HG02973 (cell line): ENCODE data around the gene HIPK1.
A peak's percentile ranks its signal among the peaks of the same experiment; 100 is the strongest.

Experiments used
- ATAC-seq: cut with Tn5 transposase; IDR thresholded peaks from one replicate; pipeline ENCODE4 v1.9.1; 2021; ENCODE audit warnings: moderate library complexity; ENCODE audit not compliant: unreplicated experiment

The HIPK1 gene

DNA sequence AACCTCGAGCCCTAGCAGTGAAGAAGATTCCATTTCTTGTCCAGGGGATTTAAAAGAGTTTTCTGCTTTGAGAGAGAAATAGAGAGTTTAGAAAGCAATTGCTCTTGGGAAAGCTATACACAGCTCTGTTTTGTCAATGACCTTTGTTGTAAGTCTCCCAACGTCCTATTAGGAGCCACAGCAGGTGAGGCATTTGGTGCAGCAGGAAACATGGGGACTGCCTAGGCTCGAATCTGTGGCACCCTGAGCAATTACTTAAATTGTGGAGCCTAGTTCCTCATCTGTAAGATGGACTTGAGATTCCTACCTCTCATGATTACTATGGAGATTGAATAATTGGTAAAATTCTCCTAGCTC lies 15.8 kb upstream of the HIPK1 start:
- no peak for ATAC-seq

DNA sequence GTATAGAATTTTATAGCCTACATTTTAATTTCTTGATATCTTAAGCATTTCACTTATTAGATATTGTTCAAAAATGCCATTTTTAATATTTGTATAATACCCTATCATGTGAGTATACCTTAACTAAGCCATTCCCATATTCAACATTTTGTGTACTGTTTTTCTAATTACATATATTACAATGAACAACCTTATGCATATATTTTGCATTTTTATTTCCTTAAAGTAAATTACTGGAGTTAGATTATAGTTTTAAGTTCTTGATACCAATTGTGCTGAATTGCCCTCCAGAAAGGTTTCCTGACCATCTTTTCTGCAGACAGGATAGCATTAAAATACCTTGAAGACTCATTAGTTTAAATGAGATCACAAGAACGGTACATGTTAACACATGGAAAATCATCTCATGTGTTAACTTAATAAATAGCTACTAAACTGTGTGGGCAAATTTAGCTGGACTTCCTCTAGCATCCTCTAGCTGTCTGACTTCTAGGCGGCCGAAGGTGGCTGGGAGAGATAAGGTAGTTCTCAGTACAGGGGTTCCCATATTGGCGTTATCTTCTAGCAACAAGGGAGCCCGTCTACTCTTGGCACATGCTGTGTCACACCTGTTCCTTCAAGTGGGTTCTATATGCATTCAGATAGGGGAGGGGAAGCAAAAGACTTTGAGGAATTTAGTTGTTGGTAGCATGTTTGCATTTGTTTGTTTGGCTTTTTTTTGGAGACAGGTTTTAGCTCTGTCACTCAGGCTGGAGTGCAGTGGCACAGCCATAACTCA lies 15.0 kb upstream of the HIPK1 start:
- ATAC-seq = no peak

DNA sequence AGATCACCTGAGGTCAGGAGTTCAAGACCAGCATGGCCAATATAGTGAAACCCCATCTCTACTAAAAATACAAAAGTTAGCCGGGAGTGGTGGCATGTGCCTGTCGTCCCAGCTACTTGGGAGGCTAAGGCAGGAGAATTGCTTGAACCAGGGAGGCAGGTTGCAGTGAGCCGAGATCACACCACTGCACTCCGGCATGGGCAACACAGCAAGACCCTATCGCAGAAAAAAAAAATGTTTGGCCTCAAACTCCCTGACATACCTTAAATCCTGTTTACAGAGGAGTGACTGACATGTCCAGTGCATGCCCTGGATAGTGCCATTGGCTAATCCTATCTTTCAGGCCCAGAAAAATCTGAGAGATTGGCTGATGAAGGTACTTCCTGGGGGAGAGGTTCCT lies 12.2 kb upstream of the HIPK1 start:
- ATAC-seq = no peak

DNA sequence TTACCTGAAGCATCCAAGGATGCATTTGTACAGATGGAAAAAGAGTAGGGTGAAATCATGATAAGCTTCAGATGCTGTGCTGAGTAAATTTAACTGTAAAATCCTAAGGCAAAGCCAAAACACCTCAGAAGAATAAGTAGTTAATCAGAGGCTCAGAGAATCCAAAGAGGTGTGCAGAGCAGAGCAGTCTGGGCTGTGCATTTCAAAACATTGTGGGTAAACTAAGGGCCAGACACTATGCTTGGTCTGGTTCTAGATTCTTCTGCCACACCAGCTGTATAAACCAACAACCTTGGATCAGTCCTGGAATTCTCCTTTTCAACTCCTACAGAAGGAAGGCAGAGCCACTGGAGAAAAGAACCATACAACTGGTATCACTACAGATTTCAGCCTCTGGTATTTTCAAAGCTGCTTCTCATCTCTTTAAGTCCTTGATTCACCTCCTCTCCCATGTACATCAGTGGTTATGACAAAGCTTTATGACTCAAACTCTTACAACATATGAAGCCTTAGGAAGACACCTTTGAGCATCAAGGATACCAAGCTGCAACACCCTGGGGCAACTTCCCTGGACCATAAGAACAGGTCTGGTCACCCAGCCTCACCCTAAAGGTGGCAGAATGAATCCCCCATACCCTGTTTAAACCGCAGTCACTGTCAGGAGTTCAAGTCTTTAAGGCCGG lies 11.6 kb upstream of the HIPK1 start:
- ATAC-seq = no peak

DNA sequence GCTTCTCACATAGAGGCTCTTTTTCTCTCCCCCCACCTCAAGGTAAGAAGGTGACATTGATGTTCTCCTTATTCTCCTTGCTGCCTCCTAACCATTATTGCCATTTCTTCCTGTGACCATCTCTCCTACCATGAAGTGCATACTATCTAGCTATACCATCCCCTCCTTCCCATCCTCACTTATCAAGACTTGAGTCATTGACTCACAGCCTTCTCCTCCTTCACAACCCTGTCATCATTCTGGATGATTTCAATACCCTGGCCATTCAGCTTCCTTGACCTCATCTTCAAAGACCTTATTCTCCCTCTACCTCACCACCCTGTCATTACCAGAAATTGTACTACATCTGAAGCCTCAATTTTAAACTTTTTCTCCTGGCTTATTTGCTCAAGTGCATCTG lies 10.9 kb upstream of the HIPK1 start:
- no peak for ATAC-seq

DNA sequence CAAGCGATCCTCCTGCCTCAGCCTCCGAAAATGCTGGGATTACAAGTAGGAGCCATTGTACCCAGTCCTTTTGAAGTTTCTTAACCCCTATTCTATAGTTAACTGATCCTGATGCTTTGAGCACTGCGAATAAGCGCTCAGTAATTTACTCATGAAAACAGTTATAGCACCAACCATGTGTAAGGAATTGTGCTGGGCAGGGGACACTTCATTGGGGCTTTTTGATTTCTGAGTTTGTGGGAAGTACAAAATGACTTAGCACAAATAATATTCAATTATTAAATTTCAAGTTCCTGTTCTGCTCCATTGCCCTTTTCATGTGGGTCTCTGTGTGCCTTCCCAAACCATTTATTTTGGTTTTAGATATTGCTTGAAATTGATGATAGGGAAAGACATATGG lies 6.2 kb upstream of the HIPK1 start:
- no peak for ATAC-seq

DNA sequence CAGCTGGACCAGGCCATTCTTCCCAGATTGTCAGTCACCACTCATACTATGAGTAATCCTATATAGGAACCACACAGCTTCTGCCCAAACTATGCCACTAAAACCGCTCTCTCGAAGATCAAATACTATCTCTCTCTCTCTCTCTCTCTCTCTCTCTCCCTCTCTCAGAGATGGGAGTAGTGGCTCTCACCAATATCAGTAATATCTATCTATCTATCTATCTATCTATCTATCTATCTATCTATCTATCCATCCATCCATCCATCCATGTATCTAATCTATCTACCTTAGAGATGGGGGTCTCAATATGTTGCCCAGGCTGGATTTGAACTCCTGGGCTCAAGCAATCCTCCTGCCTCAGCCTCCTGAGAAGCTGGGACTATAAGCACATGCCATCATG lies 4.7 kb upstream of the HIPK1 start:
- no peak for ATAC-seq

DNA sequence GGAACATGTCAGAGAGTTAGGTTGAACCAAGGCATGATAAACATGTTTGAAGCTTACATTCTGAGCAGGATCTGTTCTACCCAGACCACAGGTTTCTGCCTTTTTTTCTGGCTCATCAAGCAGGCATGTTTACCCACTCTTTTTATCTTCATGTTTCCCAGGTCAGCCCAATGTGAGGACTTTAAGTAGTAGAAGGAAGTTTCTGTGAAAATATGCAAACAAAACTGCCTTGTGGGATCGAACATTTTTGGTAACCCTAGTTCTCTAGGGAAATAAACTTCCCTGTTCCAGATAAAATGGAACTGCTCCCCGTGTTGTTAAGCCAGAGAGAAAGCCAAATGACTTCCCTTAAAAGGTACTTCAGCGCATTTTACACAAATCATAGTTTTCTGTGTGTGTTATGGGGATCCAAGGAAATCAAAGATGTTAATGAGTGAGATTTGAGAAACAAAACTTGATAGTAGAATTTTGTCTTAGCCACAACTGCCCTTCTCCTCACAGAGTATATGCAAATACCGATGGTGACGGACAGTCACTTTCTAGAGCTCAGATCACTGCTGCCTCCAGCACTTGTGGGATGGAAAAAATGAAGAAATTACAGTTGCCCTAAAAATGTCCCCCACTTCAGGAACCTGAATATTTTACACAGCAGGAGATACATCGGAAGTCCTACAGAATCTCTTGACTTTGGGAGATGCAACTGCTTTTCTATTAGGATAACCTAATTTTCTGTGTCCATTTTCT lies 765 bp upstream of the HIPK1 start:
- peak; percentile 23 for ATAC-seq

DNA sequence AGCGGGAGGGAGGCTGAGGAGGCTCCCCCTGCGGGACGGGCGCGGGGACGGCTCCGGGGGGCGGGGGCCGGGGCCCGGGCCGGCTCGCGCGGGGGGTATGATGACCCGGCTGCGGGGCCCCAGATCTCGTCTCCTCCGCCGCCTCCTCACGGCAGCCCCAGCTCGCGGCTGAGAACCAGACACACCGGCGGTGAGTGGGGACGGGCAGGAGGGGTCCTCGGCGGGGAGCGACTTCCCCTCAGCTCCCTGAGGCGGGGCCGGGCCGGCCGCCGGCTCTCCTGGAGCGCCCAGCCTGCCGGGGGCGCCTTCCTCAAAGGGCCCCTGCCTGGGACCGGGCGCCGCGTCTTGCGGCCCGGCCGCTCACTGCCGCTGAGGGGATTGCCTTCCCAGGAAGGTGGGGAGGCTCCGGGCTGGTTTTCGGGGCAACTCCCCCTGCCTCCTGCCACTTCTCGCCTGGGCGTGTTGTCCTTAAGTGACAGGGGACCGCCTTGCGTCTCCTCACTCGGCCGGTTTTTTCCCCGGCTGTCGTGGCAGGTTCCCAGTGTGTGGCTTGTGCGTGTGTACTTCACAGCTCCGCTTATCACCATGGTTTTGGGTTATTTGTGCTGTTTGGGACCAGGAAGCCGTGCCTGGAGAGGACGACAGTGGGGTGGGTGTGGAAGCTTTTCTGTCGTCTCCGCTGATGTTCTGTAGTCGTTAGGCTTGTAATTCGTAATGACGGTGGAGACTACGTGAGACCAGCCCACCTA lies 800 bp downstream of the HIPK1 start:
- ATAC-seq = peak; percentile 23

DNA sequence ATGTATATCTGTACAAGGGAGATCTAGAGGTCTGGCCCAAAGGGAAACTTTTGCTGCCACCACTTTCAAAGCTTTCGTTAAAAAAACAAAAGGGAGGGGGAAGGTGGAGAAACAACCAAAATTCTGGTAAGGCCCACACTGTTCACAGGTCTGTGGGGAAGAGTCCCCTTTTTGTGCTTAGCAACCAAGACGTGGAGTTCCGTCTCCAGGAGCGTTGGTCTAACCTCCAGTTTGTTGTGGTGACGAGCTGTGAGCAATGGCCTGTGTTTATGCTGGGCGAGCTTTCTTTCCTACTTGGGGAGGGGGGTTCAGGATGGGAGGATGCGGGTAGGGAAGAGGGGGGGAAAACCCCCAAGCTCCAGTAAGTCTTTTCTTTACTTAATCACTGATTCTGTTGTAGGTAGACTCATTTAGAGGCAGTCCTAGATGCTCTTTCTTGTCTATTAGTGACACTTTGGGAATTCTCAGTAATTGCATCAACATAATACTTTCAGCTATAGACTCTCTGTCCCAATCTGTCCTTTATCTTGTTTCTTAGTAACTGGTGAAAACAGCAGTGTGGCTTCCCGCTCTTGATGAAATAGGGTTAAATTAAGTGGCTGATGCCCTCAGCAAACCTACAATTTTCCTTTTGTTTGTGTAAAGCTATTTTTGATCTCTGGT lies 1.5 kb downstream of the HIPK1 start:
- ATAC-seq = peak; percentile 42

DNA sequence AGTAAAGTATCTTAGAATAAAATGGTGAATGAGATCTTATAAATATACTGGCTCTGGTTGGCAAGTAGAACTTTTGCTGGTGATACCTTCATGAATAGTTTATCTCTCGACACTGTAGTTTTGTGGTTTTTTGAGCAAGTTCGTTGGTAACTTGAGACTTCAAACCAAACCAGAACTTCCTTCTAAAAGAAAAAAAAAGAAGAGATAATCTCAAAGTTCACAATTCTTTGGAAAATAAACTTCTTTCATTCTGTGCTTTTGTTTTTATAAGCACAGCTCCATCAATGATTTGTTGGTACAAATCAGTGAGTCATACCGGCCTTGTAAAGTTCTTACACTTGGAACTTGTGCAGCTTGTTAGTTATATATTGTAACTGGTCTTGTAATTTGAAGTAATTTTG lies 2.3 kb downstream of the HIPK1 start:
- no peak for ATAC-seq

DNA sequence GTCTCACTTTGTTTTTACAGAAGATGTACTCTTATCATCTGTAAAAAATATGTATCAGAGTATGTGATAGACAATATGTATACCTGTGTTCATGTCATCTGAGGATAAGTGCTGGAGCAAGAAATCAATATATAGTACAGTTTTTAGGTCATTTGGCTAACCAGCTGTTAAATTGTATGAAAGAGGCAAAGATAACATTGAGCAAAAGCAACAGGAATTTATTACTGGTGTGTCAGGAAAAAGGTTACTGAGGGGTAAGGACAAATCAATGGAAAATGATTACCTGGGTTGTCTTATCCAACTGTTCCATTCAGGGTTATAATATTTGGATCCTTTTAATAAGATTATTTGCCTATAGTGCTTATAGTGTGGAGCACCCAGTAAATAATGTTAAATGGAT lies 4.9 kb downstream of the HIPK1 start:
- ATAC-seq = no peak

DNA sequence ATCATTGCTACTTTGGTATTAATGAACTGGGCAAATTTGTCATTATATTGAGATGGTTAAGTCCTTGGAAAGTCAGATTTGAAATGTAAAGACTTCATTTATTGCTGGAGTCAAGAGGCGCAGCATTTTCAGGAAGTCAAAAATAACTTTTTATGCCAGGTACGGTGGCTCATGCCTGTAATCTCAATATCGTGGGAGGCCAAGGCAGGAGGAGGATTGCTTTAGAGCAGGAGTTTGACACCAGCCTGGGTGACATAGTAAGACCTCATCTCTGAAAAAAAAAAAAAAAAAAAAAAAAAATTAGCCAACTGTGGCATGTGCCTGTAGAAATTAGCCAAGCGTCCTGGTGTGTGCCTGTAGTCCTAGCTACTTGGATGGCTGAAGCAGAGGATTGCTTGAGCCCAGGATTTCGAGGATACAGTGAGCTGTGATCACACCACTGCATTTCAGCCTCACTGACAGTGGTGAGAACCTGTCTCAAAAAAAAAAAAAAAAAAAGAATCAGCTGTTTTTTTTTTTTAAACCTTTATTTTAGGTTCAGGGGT lies 5.5 kb downstream of the HIPK1 start:
- ATAC-seq = no peak

DNA sequence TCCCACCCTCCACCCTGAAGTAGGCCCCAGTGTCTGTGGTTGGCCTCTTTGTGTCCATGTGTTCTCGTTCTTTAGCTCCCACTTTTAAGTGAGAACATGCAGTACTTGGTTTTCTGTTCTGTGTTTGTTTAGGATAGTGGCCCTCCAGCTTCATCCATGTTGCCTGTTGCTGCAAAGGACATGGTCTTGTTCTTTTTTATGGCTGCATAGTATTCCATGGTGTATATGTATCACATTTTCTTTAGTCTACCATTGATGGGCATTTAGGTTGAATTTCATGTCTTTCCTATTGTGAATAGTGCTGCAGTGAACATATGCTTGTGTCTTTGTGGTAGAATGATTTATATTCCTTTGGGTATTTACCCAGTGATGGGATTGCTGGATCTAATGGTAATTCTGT lies 6.1 kb downstream of the HIPK1 start:
- ATAC-seq = no peak

DNA sequence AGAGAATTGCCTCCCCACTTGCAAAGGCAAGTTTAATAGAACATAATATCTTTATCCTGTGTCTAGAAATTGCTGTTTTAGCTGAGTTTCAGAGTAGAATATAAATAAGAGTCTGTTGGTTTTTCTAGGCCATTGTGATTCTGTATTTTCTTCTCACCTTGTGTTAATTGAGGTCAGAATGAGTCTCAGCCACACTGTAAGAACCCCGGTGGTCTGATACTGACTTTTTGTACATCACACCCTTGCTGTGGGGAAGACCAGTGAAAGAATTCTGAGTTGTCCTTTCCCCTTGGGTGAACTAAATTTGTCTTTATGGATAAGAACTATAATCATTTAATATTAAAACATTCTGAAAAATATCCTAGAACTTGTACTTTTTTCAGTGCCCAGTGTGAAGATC lies 6.8 kb downstream of the HIPK1 start:
- no peak for ATAC-seq

DNA sequence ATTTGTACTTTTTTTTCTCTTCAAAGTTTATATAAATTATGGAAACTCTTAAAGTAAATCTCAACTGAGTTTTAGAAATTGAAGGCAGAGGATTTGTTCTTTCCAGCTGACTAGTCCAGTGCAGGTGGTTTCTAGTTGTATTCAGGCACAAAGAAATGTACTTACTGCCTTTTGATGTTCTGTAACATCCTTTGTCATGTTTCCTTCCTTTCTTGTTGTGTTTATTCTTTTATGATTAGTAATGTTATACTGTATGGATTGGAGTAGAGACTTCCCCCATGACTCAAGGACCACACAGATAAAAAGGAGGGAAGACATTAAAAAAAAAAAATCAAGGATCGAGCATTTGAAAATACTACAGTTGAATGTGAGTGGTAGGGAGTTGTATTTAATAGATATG lies 8.0 kb downstream of the HIPK1 start:
- no peak for ATAC-seq

DNA sequence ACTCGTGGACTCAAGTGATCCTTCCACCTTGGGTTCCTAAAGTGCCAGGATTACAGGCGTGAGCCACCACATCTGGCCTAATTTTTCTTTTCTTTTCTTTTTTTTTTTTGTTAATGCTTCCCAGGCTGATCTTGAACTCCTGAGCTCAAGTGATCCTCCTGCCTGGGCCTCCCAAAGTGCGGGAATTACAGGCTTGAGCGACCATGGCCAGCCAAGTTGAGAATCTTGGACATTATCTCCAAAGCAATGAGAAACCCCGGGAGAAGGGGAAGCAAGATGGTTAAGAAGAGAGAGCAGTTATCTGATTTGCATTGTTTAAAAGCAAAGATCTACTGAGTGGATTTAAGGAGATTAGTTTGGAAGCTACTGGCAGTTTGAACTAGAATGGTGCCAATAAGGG lies 9.1 kb downstream of the HIPK1 start:
- no peak for ATAC-seq

DNA sequence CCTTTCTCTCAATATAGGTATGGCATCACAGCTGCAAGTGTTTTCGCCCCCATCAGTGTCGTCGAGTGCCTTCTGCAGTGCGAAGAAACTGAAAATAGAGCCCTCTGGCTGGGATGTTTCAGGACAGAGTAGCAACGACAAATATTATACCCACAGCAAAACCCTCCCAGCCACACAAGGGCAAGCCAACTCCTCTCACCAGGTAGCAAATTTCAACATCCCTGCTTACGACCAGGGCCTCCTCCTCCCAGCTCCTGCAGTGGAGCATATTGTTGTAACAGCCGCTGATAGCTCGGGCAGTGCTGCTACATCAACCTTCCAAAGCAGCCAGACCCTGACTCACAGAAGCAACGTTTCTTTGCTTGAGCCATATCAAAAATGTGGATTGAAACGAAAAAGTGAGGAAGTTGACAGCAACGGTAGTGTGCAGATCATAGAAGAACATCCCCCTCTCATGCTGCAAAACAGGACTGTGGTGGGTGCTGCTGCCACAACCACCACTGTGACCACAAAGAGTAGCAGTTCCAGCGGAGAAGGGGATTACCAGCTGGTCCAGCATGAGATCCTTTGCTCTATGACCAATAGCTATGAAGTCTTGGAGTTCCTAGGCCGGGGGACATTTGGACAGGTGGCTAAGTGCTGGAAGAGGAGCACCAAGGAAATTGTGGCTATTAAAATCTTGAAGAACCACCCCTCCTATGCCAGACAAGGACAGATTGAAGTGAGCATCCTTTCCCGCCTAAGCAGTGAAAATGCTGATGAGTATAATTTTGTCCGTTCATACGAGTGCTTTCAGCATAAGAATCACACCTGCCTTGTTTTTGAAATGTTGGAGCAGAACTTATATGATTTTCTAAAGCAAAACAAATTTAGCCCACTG lies 11.5 kb downstream of the HIPK1 start:
- no peak for ATAC-seq

DNA sequence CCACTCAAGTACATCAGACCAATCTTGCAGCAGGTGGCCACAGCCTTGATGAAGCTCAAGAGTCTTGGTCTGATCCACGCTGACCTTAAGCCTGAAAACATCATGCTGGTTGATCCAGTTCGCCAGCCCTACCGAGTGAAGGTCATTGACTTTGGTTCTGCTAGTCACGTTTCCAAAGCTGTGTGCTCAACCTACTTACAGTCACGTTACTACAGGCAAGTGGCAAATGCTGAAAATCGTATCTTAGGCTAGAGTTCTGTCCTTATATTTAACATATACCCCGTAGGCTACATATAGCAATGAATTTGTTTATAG lies 12.1 kb downstream of the HIPK1 start:
- no peak for ATAC-seq

DNA sequence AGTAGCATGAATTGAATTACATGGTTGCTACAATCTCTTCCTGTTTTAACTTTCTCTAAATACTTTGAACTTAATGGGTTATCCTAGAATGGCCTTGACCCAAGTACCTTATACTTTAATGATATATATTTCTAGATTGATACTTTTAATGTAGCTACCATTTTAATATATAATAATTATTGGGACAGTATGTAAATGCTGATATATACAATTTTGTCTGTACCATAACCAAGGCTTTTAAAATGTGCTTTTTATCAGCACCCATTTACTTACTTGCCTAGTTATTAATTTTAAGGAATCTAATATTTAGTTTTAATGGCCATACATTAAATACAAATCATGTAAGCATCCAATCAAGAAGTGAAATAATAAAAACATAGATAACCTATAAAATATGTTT lies 13.4 kb downstream of the HIPK1 start:
- no peak for ATAC-seq
